Middle frontal gyrus (tissue), 1 donor: ENCODE measurements around the gene KLK12.

Experiments
- DNase-seq: peaks from one replicate; pipeline ENCODE4 v3.0.0-alpha.2; 2015; ENCODE audit warnings: low spot score; ENCODE audit errors: extremely low spot score

The KLK12 gene

GRCh38 chr19:51034704-51035103, at the start of gene KLK12:
TSS of gene KLK12 (minus strand) at chr19:51035002. CDS start at chr19:51034621, 381 bp downstream.
- no peak for DNase-seq

DNA sequence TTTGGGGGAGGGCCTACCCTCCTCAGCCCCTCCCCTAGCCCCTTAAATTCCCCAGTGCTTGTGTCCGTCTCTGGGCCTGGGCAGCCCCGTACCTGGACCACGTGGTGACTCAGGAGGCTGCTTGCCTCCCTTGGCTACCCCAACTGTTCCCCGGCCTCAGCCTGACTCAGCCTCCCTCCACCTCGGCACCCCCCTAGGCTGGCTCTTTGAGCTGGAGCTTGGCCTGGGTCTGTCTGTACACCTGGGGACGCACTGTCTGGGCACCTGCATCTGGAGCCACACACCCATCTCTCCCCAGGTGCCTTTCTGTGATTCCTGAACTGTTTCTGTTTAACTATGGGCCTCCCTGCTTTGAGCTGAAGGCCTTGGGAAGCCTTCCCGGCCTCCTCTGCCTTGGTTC, 49.7 kb upstream of the KLK12 start:
- no peak for DNase-seq

GRCh38 chr19:51083783-51084182, 49.0 kb upstream of the KLK12 start:
- DNase-seq = no peak

GRCh38 chr19:51083181-51083580, 48.4 kb upstream of the KLK12 start:
- no peak for DNase-seq

GRCh38 chr19:51082611-51083010, 47.8 kb upstream of the KLK12 start, which contains the start of gene KLK14:
TSS of gene KLK14 (minus strand) at chr19:51082887. CDS start at chr19:51082614, 273 bp downstream.
- no peak for DNase-seq

DNA sequence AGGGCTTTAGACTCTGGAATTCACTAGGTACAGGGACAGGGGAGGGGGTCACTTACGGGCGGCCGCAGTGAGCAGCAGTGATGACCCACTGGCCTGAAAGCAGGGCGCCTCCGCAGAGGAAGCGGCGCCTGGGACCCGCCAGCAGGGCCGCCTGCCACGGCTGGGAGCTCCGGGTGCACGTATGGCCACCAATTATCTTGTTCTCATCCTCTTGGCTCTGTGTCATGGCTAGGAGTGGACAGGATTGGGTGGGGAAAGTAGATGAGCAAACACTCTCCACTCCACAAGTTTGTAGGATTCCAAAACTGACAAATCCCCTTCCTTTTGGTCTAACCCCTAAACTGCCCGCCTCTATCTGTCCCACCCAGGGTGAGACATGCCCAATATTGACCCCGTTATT, 46.7 kb upstream of the KLK12 start:
- DNase-seq = no peak

DNA sequence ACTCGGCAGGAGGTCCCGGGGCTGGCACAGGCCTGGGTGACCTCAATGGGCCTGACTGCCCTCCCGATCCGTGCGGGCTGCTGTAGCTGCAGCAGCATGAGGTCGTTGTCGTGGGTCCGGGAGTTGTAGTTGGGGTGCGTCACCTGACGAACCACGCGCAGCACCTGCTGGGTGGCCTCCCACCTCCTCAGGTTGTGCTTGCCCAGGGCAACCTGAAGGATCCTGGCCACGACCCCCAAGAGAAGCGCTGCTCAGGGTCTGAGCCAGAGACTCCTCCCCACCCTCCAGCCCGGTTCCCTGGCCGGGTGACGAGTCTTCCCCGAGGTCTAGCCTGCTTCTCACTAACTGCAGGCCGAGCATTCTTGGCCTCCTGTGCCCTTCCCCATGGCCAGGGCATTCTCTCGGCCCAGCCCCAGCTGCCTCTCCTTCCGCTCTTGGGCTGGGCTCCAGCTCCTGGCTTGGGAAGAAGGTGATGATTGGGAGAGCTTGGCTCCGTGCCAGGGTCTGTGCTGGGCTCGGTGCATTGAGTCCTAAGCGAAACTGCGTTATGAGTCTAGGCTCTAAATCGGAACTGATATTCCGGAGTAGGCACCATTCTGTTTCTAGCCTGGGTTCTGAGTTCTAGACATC, 44.8 kb upstream of the KLK12 start:
- no peak for DNase-seq

- no peak for DNase-seq
These were observed 43.9 kb upstream of the KLK12 start for GRCh38 chr19:51078731-51079130.

- no peak for DNase-seq
These were observed 43.3 kb upstream of the KLK12 start for GRCh38 chr19:51078104-51078503.

GRCh38 chr19:51076631-51077213, 41.9 kb upstream of the KLK12 start:
- DNase-seq = no peak

DNA sequence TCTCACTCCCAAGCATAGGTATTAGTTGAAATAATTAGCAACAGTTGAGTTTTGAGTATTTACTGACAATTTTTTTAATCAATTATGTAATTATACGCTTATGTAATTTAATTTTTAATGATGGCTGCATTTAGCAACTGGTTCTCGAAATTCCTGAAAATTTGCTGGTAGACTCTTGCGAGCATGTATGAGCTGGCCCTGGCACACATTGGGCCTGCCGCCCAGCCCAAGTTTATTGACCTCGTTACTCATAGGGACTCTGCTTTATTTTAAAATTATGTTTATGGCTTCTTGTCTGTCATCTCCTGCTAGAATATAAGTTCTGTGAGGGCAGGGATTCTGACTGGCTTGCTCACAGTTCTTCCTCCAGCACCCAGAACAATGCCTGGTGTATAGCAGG, 41.2 kb upstream of the KLK12 start:
- no peak for DNase-seq

DNA sequence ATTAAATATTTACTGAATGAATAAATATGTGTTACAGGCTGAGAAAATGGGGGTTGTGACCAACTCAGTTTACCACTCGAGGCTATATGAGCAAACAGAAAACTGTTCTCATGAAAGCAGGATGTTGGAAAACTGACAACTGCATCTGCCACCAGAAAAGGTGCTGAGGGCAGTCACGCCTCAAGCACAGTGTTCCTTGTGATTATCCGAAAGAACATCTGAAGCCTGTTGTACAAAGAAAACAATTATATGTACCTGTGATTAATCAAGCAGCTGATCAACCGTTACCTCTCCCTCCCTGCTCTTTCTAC, 36.2 kb upstream of the KLK12 start:
- no peak for DNase-seq

DNA sequence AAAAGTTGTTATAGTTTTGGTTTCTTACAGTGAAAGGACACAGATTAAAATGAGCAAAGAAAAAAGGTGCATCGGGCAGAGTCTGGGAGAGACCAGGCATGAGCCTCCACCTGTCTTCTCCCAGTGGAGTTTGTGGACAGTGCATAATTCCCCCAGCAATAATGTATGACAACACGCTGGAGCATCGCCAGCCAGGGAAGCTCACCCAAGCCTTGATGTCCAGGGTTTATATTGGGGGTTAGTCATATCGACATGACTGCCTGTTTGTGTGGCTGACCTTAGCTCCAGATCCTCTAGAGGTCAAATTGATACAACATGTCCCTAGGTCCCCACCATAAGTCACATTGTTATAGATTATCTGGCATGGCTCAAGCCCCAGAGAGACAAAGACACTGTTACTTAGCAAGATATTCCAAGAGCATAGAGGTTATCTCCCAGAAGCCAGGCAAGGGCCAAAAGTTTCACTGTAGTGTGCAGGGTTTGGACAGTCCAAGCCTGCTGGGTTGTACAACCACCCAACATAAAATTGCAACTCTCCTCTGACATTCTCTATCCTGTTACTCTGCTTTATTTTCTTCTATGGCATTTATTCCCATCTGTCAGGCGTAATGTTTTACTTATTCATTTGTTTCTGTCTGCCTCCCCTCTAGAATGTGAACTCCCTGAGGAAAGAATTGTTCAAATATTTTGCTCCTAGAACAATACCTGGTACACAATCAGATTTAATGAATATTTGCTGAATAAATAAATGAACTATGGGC, 35.7 kb upstream of the KLK12 start:
- DNase-seq = no peak

- no peak for DNase-seq
These were observed 31.8 kb upstream of the KLK12 start for GRCh38 chr19:51066393-51067186.

DNA sequence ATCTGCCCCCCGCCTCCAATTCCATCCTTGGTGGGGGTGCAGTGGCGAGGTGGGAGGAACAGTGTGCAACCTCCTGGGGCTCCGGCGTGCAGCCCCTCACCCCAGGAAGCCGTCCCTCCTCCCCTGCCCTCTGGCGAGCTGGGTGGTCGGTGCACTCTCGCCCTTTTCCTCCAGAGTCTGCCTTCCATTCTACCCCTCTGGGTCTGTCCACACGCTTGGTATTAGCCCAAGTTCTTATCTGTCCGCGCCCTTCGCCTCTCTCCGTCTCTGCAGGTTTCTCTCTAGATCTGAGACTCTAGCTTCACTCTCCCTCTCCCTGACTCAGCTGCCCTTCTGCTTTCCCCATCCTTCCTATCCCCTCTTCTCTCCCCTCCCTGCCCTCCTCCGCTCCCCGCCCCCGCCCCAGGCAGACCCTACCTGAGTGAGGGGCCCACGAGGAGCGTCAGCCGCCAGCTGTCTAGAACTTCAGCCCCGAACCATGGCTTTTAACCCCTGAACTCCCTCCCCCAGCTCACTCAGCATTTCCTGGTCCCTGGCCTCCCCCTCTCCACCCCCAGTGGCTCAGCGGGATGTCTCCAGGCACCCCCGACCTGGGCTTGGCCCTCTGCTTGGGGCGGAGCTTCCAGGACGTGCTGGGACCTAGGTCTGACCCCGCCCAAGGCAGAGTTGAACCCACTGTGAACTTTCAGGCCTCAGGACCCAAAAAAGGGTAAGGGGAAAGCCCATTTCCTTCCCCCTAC, 30.6 kb upstream of the KLK12 start:
- DNase-seq = no peak

GRCh38 chr19:51064534-51065220, 29.9 kb upstream of the KLK12 start, which contains the start of gene KLK13:
TSS of gene KLK13 (minus strand) at chr19:51065092. CDS start at chr19:51065067, 25 bp downstream.
- DNase-seq = no peak

DNA sequence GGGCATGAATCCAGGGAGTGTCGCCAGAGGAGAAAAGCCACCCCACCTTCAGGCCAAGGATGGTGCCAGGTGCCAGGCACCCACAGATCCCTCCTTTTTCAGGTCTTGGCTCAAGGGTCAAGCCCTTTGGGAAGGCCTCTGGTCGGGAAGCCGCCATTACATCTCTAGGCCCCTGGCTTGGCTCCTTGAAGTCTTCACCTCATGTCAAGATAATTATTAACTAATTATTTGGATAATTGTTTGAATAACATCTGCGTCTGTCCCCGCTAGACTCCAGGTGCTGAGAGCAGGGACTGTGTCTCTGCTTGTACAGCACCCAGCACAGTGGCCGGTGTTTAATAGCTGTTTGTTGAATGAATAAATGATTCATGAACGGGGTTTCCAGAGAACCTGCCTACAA, 28.9 kb upstream of the KLK12 start:
- DNase-seq = no peak

- no peak for DNase-seq
These were observed 26.2 kb upstream of the KLK12 start for GRCh38 chr19:51060973-51061372.

GRCh38 chr19:51060336-51060735, 25.5 kb upstream of the KLK12 start:
- DNase-seq = no peak

DNA sequence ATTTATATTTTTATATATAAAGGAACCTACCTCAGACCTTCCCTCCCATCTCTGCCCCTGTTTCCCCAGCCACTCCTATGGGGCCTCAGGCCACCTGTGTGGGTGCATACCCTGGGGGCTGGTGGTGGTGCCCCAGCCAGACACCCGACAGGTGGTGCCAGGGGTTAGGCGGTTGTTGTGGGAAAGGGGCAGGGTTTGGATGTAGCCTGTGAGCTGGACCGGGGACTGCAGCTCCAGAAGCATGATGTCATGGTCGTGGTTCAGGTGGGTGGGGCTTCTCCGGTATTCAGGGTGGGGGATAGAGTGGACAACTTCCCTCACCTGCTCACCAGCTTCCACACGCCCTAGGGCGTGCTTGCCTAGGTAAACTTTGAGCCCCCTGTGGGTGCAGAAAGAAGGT, 24.9 kb upstream of the KLK12 start:
- no peak for DNase-seq

DNA sequence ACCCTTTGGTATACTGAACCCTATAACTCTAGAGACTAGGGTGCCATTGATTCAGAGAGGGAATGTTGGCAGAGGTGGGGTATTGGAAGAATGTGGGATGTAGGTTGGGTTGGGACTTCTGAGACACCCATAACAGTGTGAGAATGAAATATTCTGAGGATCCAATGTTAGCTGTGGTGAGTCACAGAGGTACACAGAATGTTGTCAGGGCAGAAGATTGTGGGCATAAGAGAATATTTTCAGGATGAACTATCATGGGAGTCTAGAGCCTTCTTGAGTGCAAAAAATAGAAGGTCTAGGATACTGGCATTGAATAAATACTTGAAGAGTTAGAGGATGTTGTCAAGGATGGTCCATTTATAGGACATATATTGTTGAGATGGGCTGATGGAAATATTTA, 21.1 kb upstream of the KLK12 start:
- DNase-seq = no peak
